NCI-H748 treated with DMSO at 0.1 percent for 48 hours (cell line): Measurements from ENCODE around the gene CHN2.
A peak's percentile ranks its signal among the peaks of the same experiment; 100 is the strongest.

ENCODE experiments used
- DNase-seq: peaks from one replicate; lab custom pipeline; 2025; lab: John Stamatoyannopoulos, UW

Gene CHN2

GRCh38 chr7:29194594-29195427 is at the start of gene CHN2:
TSS of gene CHN2 (plus strand) at chr7:29194775.
- DNase-seq: peak; percentile 54

- no peak for DNase-seq
These were observed 49.0 kb upstream of the CHN2 start for GRCh38 chr7:29145553-29146056.

- DNase-seq: peak; percentile 24
These were observed 48.4 kb upstream of the CHN2 start, which contains the start of gene CPVL for GRCh38 chr7:29146057-29146706. TSS of gene CPVL (minus strand) at chr7:29146537. CDS start at chr7:29121061, 25,476 bp downstream.

GRCh38 chr7:29146888-29147609 is 47.5 kb upstream of the CHN2 start:
- peak; percentile 65 for DNase-seq

- no peak for DNase-seq
These were observed 46.8 kb upstream of the CHN2 start for GRCh38 chr7:29147821-29148220.

- no peak for DNase-seq
These were observed 45.5 kb upstream of the CHN2 start for GRCh38 chr7:29149036-29149435.

- DNase-seq: peak; percentile 46
These were observed 43.7 kb upstream of the CHN2 start for GRCh38 chr7:29150856-29151255.

GRCh38 chr7:29154076-29154475 is 40.5 kb upstream of the CHN2 start:
- DNase-seq: no peak

- peak; percentile 8 for DNase-seq
These were observed 37.6 kb upstream of the CHN2 start for GRCh38 chr7:29156907-29157452.

GRCh38 chr7:29158795-29159423 is 35.7 kb upstream of the CHN2 start:
- DNase-seq: no peak

- no peak for DNase-seq
These were observed 34.5 kb upstream of the CHN2 start for GRCh38 chr7:29160080-29160479.

- no peak for DNase-seq
These were observed 33.3 kb upstream of the CHN2 start for GRCh38 chr7:29161231-29161630.

GRCh38 chr7:29162577-29162976 is 32.0 kb upstream of the CHN2 start:
- no peak for DNase-seq

GRCh38 chr7:29163854-29164253 is 30.7 kb upstream of the CHN2 start:
- DNase-seq: no peak

- DNase-seq: no peak
These were observed 26.9 kb upstream of the CHN2 start for GRCh38 chr7:29167721-29168120.

- DNase-seq: no peak
These were observed 23.8 kb upstream of the CHN2 start for GRCh38 chr7:29170781-29171180.

GRCh38 chr7:29173458-29173857 is 21.1 kb upstream of the CHN2 start:
- no peak for DNase-seq

- DNase-seq: no peak
These were observed 16.5 kb upstream of the CHN2 start for GRCh38 chr7:29177963-29178600.

GRCh38 chr7:29179115-29179514 is 15.5 kb upstream of the CHN2 start:
- no peak for DNase-seq

GRCh38 chr7:29184599-29184998 is 10.0 kb upstream of the CHN2 start:
- no peak for DNase-seq

GRCh38 chr7:29185613-29186012 is 9.0 kb upstream of the CHN2 start:
- no peak for DNase-seq
